SK-N-SH treated with all-trans-retinoic acid at 6 μM for 48 hours (cell line): Measurements from ENCODE around the gene TMBIM6.

Experiments
- ARNTL ChIP-seq: fragments of 450-650 bp; formaldehyde crosslinking; IDR thresholded peaks from 2 replicates; pipeline ENCODE4 v1.5.0; 2020; ENCODE audit warnings: low read depth, mild to moderate bottlenecking, moderate library complexity, borderline replicate concordance
- BACH2 ChIP-seq: fragments of 250-450 bp; sonication (Bioruptor Pico); IDR thresholded peaks from 2 replicates; pipeline ENCODE4 v1.9.0; 2021; ENCODE audit warnings: mild to moderate bottlenecking, borderline replicate concordance
- GLIS3 ChIP-seq: fragments of 250-450 bp; sonication (Bioruptor Pico); IDR thresholded peaks from 2 replicates; pipeline ENCODE4 v1.5.0; 2020; ENCODE audit warnings: mild to moderate bottlenecking, moderate library complexity
- OSR1 ChIP-seq: fragments of 250-450 bp; sonication (Bioruptor Pico); IDR thresholded peaks from 2 replicates; pipeline ENCODE4 v1.8.0; 2022; ENCODE audit warnings: moderate library complexity, mild to moderate bottlenecking, inconsistent platforms
- PATZ1 ChIP-seq: fragments of 250-450 bp; sonication (Bioruptor Pico); IDR thresholded peaks from 2 replicates; pipeline ENCODE4 v1.8.0; 2020; ENCODE audit warnings: mild to moderate bottlenecking, moderate library complexity, borderline replicate concordance
- RARB ChIP-seq: fragments of 250-450 bp; sonication (Bioruptor Pico); IDR thresholded peaks from 2 replicates; pipeline ENCODE4 v1.8.0; 2021; ENCODE audit warnings: mild to moderate bottlenecking, moderate library complexity
- ZFP3 ChIP-seq: fragments of 250-450 bp; sonication (Bioruptor Pico); IDR thresholded peaks from 2 replicates; pipeline ENCODE4 v1.5.0; 2020; ENCODE audit warnings: mild to moderate bottlenecking, moderate library complexity
- ZNF70 ChIP-seq: fragments of 450-650 bp; formaldehyde crosslinking; IDR thresholded peaks from 2 replicates; pipeline ENCODE4 v1.5.0; 2020; ENCODE audit warnings: mild to moderate bottlenecking, moderate library complexity

GRCh38 chr12:49708851-49709250 is 32.5 kb upstream of the TMBIM6 start:
- TF ChIP-seq ZFP3 (no peak), OSR1 (CRISPR knock-in tag) (no peak), ARNTL (CRISPR knock-in tag) (no peak), GLIS3 (no peak), PATZ1 (no peak), BACH2 (CRISPR knock-in tag) (no peak), RARB (no peak), ZNF70 (no peak)
